GM18526 (cell line): ENCODE results near the gene SERP2.

ENCODE experiments used
- POLR2A ChIP-seq: IDR thresholded peaks from 3 replicates; pipeline ENCODE4 v1.6.1; 2011; ENCODE audit not compliant: insufficient read length; ENCODE audit errors: extremely low read depth

SERP2 gene

GRCh38 chr13:44395976-44396694 lies 22.5 kb downstream of the SERP2 start:
- TF ChIP-seq POLR2A = no peak

- TF ChIP-seq POLR2A = no peak
Observed at GRCh38 chr13:44396701-44397580, 23.3 kb downstream of the SERP2 start.

DNA sequence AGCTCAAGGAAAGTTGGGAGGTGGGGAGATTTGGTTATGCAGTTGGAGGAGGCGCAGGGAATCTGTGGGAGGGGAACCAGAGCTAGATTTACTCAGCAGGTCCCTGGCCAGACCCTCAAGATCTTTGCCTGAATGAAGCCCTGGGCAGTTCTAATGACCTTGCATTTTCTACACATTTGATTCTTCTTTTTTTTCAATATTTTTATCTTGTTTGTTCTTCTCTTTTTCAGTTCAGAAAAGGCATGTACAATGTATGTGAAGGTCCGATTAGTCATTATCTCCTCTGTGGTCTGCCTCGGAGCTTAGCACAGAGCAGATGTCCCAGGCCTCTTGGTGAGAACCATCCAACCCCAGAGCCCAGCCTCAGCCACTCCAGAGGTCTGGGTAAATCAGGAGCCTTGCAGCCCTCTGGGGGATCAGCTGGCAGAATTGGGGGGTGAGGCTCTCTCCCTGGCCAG lies 24.2 kb downstream of the SERP2 start:
- TF ChIP-seq POLR2A = no peak

DNA sequence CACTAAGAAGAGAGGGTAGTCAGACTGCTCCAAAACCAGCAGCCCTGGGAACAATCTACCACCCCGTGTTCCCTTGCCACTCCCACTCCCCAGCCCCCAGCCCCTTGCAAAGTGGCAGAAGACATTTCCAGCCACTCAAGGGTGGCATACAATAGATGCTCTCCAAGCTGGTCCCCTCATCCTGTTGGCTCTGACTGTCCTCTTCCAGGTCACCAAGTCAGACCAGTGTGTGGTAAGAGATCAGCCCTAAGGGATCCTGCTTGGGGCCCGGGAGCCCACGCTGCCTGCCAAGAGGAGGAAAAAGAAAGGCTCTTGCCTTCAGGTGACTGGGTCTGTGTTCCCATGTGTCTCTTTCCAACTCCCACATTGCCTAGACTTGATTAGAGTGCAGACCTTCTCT lies 25.0 kb downstream of the SERP2 start:
- no peak for TF ChIP-seq POLR2A

- TF ChIP-seq POLR2A = no peak
Observed at GRCh38 chr13:44399074-44399473, 25.4 kb downstream of the SERP2 start.

DNA sequence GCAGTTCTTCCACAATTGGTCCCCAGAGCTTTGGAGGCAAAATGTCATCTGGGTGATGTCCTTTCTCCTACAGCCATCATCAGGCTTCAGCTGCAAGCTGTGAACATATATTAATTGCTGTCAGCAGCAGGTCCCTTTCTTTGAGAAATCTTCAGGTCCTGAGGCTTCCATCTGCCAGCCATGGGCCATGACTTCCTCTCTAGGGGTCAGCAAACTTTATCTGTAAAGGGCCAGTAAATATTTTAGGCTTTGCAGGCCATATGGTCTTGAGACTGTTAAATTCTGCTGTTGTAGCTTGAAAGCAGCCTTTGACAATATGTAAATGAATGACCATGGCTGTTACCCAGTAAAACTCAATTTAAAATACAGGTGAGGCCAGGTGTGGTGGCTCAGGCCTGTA lies 27.1 kb downstream of the SERP2 start:
- TF ChIP-seq POLR2A = no peak

DNA sequence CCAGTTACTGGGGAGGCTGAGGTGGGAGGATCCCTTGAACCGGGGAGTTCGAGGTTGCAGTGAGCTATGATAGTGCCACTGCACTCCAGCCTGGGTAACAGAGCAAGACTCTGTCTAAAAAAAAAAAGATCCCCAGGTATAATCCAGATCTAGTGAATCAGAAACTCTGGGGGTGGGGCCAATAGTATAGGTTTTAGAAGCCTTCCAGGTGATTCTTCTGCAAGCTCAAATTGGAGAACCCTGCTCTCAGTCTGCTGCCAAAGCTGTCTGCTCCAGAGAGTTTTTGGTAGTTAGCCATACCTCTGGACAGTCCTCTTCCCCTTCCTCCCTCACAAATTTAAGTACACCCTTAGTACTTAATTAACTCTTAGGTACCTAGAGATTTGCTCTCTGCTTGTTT lies 28.0 kb downstream of the SERP2 start:
- TF ChIP-seq POLR2A = no peak

GRCh38 chr13:44402899-44403445 lies 29.3 kb downstream of the SERP2 start:
- TF ChIP-seq POLR2A = no peak

GRCh38 chr13:44403461-44404056 lies 29.9 kb downstream of the SERP2 start:
- no peak for TF ChIP-seq POLR2A

DNA sequence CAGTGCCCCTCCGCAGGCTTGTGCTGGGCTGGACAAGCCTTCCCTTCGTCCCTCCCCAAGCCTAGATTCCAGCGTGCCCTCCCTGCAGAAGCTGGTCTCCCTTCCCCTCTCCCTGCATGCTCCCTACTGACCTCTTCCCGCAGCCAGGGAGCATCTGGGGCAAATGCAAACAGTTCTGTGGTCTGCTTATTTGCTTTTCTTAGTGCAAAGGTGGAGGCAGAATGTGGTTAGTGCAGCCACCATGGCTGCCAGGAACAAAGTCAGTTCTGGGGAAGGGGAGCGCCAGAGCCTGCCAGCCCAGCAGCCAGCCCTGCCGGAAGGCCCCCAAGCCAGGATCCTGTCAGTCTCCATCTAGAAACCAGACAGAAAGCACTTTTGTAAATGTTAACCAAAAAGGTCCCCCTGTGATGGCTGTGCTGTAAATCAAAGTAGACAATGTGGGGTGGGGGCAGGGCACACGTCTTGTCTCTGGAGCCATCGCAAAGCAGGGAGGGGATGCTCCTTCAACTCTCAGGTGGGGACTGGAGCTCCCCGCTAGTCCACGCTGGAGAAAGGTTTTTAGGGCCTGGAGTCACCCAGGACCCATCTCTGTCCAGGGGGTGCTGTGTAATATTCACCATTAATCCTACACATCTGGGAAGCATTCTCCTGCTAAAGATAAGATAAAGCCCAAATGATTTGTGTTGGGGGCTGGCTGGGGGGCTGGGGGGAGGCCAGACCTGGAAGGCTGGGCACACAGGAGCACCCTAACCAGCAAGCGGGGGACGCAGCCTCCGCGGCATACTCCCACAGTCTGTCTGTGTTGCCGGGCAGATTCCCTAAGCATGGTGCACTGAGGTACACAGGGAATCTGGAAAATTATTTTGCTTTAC lies 30.9 kb downstream of the SERP2 start:
- TF ChIP-seq POLR2A = no peak

GRCh38 chr13:44406617-44407016 lies 33.0 kb downstream of the SERP2 start:
- no peak for TF ChIP-seq POLR2A

- no peak for TF ChIP-seq POLR2A
Observed at GRCh38 chr13:44407379-44407778, 33.8 kb downstream of the SERP2 start.

GRCh38 chr13:44407891-44408290 lies 34.3 kb downstream of the SERP2 start:
- no peak for TF ChIP-seq POLR2A

GRCh38 chr13:44409595-44409994 lies 36.0 kb downstream of the SERP2 start:
- TF ChIP-seq POLR2A = no peak
